Lower leg skin (tissue), 4 donors: ENCODE data around the gene APP. TPM values are rescaled to one million over a fixed set of nuclear protein-coding genes. Genes with fewer than 3 reads are reported as not detected.

Experiments
- DNase-seq, 2 donors: peaks; one replicate each; pipeline ENCODE4 v3.0.0-alpha.2; 2019; ENCODE audit warnings: low spot score in 2 of 2
- H3K4me3 ChIP-seq: fragments of 200-600 bp; sonication (generic); 2 replicates; pipeline ENCODE4 v1.5.1; 2017; ENCODE audit warnings: mild to moderate bottlenecking, low read depth; ENCODE audit not compliant: poor library complexity, severe bottlenecking
- CTCF ChIP-seq, 3 donors: fragments of 450-650 bp; IDR thresholded peaks; one replicate each; pipeline ENCODE4 v1.5.1; 2016; ENCODE audit warnings: antibody characterized with exemption in 3 of 3, mild to moderate bottlenecking in 3 of 3, moderate library complexity in 2 of 3
- POLR2A ChIP-seq, 2 donors: fragments of 450-650 bp; IDR thresholded peaks; one replicate each; pipeline ENCODE4 v1.6.1; 2016 to 2017; ENCODE audit warnings: antibody characterized with exemption in 2 of 2, mild to moderate bottlenecking in 1 of 2, moderate library complexity in 1 of 2
- WGBS, 2 donors: methylation state at CpG; one replicate each; pipeline ENCODE4 v1.1.5; 2018; 5-methylcytosine and 5-hydroxymethylcytosine counted together
- intact Hi-C: fragments of 100-400 bp; cut with DNase I; formaldehyde crosslinking; loops from one replicate; pipeline ENCODE4 v1.15.0; 2023; ENCODE audit warnings: low total_unique reads
- total RNA-seq, 4 donors: library from RNA; depleted of rRNA; stranded (reverse); fragments of >200 nt; gene quantifications; one replicate each; pipeline ENCODE4 v1.1.0, GENCODE V29; 2016

APP gene
- total RNA-seq, 4 donors from 2014 or later: 240 to 403 (median 331) TPM

- intact Hi-C loops: no loop called here
These were observed 25.1 kb upstream of the APP start for GRCh38 chr21:26195708-26196107.

DNA sequence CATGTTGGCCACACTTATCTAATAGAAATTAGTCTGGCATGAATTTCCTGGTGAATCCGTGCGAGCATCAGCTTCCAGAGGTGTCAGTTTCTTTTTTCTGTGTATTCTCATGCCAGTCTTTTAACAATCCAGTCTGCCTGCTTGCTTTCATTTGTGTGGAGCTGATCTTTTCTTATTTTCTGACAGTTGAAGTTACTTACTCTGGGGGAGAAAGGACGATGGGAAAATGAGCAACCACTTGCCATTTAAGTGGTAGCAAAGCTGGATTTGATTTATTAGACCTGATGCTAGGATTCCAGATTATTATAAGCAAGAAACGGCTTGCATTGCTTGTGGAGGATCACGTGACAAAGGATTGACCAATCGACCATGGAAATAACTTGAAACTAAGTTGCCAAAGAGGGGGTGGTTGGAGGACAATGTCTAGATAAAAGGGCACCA is 24.3 kb upstream of the APP start:
- WGBS, 2 donors: 30 to 45% methylated on average over 6 of the region's 6 CpGs
- intact Hi-C loops: no loop called here
- no peak overlapping the region for H3K4me3 ChIP-seq
- no peak for DNase-seq
- TF ChIP-seq CTCF (IDR thresholded peaks at IDR 0.05): no peak
- no peak for TF ChIP-seq POLR2A (IDR thresholded peaks at IDR 0.05)

More at GRCh38 chr21:26195708-26196107, 25.1 kb upstream of the APP start:
- TF ChIP-seq POLR2A (IDR thresholded peaks at IDR 0.05) (no peak), CTCF (IDR thresholded peaks at IDR 0.05) (no peak)
- WGBS, 2 donors: 88 to 89% methylated on average over 4 of the region's 4 CpGs
- H3K4me3 ChIP-seq: no peak overlapping the region
- no peak for DNase-seq

GRCh38 chr21:26194326-26194725 is 23.8 kb upstream of the APP start:
- no peak for DNase-seq
- WGBS, 2 donors: 61 to 81% methylated on average over 3 of the region's 3 CpGs
- no peak for TF ChIP-seq POLR2A (IDR thresholded peaks at IDR 0.05)
- no peak for TF ChIP-seq CTCF (IDR thresholded peaks at IDR 0.05)
- intact Hi-C loops: no loop called here
- no peak overlapping the region for H3K4me3 ChIP-seq

- TF ChIP-seq POLR2A (IDR thresholded peaks at IDR 0.05): no peak
- TF ChIP-seq CTCF (IDR thresholded peaks at IDR 0.05): no peak
- intact Hi-C loops: no loop called here
- H3K4me3 ChIP-seq: no peak overlapping the region
- DNase-seq: no peak
- WGBS, 2 donors: 88 to 92% methylated on average over 5 of the region's 5 CpGs
These were observed 21.0 kb upstream of the APP start for GRCh38 chr21:26191609-26192008.

GRCh38 chr21:26188422-26188821 is 17.9 kb upstream of the APP start:
- WGBS, 2 donors: 70 to 76% methylated on average over 5 of the region's 5 CpGs
- H3K4me3 ChIP-seq: no peak overlapping the region
- TF ChIP-seq CTCF (IDR thresholded peaks at IDR 0.05): no peak
- no peak for TF ChIP-seq POLR2A (IDR thresholded peaks at IDR 0.05)
- intact Hi-C loops: no loop called here
- no peak for DNase-seq

DNA sequence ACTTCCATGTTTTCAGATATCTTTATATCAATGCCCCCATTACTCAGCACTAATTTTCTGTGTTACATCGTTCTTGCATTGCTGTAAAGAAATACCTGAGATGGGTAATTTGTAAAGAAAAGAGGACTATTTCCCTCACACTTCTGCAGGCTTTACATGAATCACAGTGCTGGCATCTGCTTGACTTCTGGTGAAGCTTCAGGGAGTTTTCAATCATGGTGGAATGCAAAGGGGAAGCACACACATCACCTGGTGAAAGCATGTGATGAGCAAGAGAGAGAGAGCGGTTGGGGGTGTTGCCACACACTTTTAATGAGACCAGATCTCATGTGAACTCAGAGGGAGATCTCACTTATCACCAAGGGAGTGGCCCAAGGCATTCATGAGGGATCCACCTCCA is 14.9 kb upstream of the APP start:
- intact Hi-C loops: no loop called here
- no peak overlapping the region for H3K4me3 ChIP-seq
- no peak for DNase-seq
- 84 to 89% methylated on average over 2 of the region's 2 CpGs for WGBS, 2 donors
- TF ChIP-seq POLR2A (IDR thresholded peaks at IDR 0.05) (no peak), CTCF (IDR thresholded peaks at IDR 0.05) (no peak)
